HFF-Myc (cell line): Measurements from ENCODE around the gene EPB41L2.
"Not testable (repeated sequence)": the region's sequence is repeated elsewhere in the genome, so short reads cannot be mapped to it uniquely, and the experiment has no call there.

Experiments
- DNase-seq: peaks from one replicate; pipeline ENCODE4 v3.0.0-alpha.2; 2011; ENCODE audit warnings: low read depth; ENCODE audit errors: extremely low read depth
- H3K4me3 ChIP-seq: replicated peaks from 2 replicates; pipeline ENCODE4 v1.5.1; 2011; ENCODE audit warnings: low read depth, mild to moderate bottlenecking, control low read depth, low read length
- TF ChIP-seq, protein P1 (sequence below): IDR thresholded peaks from 2 replicates; pipeline ENCODE4 v1.5.1; 2012; ENCODE audit warnings: mild to moderate bottlenecking, low read depth, low read length, control low read depth; ENCODE audit errors: missing control alignments

EPB41L2 gene

GRCh38 chr6:130943738-130944137 lies 119.3 kb downstream of the EPB41L2 start:
- TF ChIP-seq, protein P1, sequence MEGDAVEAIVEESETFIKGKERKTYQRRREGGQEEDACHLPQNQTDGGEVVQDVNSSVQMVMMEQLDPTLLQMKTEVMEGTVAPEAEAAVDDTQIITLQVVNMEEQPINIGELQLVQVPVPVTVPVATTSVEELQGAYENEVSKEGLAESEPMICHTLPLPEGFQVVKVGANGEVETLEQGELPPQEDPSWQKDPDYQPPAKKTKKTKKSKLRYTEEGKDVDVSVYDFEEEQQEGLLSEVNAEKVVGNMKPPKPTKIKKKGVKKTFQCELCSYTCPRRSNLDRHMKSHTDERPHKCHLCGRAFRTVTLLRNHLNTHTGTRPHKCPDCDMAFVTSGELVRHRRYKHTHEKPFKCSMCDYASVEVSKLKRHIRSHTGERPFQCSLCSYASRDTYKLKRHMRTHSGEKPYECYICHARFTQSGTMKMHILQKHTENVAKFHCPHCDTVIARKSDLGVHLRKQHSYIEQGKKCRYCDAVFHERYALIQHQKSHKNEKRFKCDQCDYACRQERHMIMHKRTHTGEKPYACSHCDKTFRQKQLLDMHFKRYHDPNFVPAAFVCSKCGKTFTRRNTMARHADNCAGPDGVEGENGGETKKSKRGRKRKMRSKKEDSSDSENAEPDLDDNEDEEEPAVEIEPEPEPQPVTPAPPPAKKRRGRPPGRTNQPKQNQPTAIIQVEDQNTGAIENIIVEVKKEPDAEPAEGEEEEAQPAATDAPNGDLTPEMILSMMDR = no peak
- no peak overlapping the region for H3K4me3 ChIP-seq
- DNase-seq = no peak

GRCh38 chr6:130942752-130943151 lies 120.3 kb downstream of the EPB41L2 start:
- not testable (repeated sequence) for H3K4me3 ChIP-seq, DNase-seq

GRCh38 chr6:130937942-130938604 lies 125.0 kb downstream of the EPB41L2 start:
- H3K4me3 ChIP-seq = no peak overlapping the region
- DNase-seq = no peak
- TF ChIP-seq, protein P1 = no peak

DNA sequence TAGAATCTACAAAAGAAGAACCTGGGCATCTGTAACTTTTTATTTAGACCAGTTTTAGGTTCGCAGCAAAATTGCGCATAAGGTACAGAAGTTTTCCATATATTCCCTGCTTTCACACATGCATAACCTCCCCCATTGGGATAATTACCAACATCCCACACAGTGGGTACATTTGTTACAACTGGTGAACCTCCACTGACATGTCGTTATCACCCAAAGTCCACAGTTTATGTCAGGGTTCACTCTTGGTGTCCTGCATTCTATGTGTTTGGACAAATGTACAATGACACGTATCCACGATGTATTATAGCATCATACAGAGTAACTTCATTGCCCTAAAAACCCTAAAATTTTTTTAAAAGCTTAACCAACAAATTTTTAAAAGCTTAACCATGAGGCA lies 126.1 kb downstream of the EPB41L2 start:
- TF ChIP-seq, protein P1 = no peak
- H3K4me3 ChIP-seq = no peak overlapping the region

GRCh38 chr6:130935978-130936377 lies 127.1 kb downstream of the EPB41L2 start:
- no peak for DNase-seq
- no peak overlapping the region for H3K4me3 ChIP-seq
- TF ChIP-seq, protein P1 = no peak

More for the DNA sequence above, 126.1 kb downstream of the EPB41L2 start:
- DNase-seq = no peak

DNA sequence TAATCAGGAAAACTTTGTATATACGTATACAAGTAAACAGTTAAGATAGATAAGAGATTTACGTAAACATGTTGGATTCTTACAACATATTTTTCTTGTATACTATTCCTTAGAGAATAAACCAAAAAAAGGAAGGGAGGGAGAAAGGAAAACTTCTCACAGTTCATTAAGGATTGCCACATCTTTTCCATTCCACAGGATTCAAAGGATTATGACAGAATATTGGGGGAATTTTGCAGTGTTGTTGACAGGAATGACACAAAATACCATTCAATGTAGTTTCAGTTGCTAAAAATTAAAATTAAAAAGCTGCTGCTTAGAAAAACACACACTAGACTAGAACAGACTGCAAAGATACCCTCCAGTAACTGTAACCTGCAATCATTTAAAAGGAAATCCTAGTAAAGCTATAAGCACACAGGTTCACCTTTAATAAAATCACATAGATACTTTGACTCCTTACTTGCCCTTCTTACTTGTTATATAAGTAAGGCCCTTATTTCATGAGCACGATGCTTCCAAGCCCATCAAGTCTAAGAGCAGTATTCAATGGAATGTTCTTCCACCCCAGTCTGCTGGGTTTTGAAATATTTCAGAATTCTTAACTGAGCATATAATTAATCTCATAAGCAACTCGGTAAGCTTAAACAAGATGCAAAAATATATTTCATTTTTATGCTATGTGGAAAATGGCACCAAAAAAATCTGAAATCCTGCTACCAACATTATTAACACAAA lies 128.0 kb downstream of the EPB41L2 start:
- TF ChIP-seq, protein P1 = no peak
- no peak overlapping the region for H3K4me3 ChIP-seq
- no peak for DNase-seq

DNA sequence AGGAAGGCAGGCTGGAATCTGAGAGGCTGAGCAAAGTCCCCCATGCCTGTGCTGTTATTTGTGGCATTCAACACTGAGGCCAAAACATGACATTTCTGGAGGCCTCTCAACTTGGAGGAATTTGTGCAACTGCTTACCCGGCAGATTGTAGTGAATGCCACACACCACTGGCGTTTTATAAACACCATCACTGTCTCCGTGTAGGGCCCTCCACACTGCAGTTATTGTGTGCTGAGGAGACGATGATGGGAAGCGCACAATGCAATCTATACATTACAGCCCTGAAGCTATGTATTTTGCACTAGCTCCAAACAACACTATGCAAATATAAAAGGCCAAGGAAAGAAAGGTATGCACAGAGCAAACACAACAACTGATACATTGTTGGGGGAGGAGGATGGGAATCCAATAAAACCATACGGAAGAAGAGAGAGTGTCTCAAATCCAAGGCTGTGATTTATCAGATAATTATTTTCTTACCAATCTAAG lies 129.3 kb downstream of the EPB41L2 start:
- DNase-seq = no peak
- TF ChIP-seq, protein P1 = no peak

More for the DNA sequence above, 129.3 kb downstream of the EPB41L2 start:
- no peak overlapping the region for H3K4me3 ChIP-seq
